GM13977 (cell line): Measurements from ENCODE around the gene VWA2.

Source experiments
- DNase-seq: peaks from one replicate; pipeline ENCODE4 v3.0.0; 2012; ENCODE audit warnings: low spot score
- CTCF ChIP-seq: IDR thresholded peaks from 2 replicates; pipeline ENCODE4 v1.5.1; 2012; ENCODE audit warnings: mild to moderate bottlenecking, control low read depth; ENCODE audit not compliant: insufficient read depth; ENCODE audit errors: extremely low read depth, missing control alignments
- in situ Hi-C: fragments of 300-500 bp; cut with MboI; formaldehyde crosslinking; loops from one replicate; pipeline ENCODE4 v1.12.0; 2022; ENCODE audit warnings: low sequenced_read_pairs, low pct_unique_long_range_greater_than_20kb, mixed read lengths, inconsistent platforms; ENCODE audit not compliant: unreplicated experiment

The VWA2 gene

DNA sequence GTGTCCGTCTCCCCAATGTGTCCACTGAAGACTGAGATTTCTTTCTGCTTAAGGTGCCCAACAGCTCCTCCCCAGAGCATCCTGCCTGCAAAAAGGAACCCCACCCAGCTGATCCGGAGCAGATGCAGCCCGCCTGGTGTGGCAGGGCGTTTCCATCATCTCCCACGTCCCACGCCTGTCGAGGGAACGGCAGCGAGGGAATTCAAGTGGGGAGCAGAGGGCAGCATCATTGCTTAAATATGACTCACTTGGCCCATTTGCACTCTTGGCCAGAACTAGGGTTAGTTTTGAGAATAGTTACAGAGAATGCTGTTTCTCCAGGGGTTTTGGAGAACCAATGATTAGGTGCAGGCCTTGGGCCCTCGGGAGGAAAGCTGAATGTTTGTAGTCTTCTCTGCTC is 20.8 kb downstream of the VWA2 start:
- no peak for DNase-seq
- no peak for TF ChIP-seq CTCF
- in situ Hi-C loops, result no loop called here

DNA sequence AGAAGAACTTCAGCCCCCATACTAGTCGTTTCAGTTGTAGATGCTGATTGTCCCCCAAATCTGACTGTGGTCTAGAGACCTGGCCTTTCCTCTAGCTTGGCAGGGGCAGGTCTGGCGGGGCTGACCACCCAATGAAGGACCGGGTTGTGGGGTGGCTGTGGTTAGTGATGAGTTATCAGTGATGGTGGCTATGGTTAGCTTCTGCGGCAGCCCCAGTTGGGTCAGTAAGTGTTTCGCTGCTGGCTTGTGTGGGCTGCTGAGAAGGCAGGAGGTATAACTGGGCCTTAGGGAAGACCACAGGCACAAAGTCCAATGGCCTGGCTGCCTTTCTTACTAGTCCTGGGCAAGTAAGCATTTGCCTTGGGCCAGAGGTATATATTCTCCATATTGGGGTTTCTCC is 21.3 kb downstream of the VWA2 start:
- no peak for TF ChIP-seq CTCF
- no peak for DNase-seq
- in situ Hi-C loops, result no loop called here

- TF ChIP-seq CTCF, result no peak
- no peak for DNase-seq
- in situ Hi-C loops, result no loop called here
Observed at GRCh38 chr10:114261076-114261475, 22.0 kb downstream of the VWA2 start.

GRCh38 chr10:114262496-114262895 is 23.4 kb downstream of the VWA2 start:
- no peak for DNase-seq
- in situ Hi-C loops, result no loop called here
- TF ChIP-seq CTCF, result no peak

GRCh38 chr10:114265392-114266053 is 26.5 kb downstream of the VWA2 start:
- DNase-seq, result no peak
- in situ Hi-C loops, result no loop called here
- TF ChIP-seq CTCF, result no peak

DNA sequence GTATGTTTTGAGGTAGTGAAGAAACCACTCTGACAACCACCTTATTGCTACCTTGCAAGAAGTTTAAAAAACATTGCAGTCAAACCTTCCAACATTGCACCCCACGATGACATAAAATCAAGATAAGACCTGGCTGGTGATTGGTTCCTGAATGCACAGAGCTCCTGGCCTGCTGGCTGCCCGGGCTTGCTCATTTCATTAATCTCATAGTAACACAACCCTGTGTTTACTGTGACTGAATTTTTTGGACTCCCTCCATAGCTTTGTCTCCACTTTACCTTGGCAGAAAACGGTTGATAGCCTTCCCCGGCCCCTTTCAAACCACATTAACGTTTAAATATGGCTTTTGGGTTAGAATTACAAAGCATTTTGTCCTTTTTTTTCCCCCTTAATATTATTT is 27.5 kb downstream of the VWA2 start:
- no peak for DNase-seq
- no peak for TF ChIP-seq CTCF
- in situ Hi-C loops, result no loop called here
